ENCODE data around the gene WSB2. TPM values are rescaled to one million over a fixed set of nuclear protein-coding genes. Genes with fewer than 3 reads are reported as not detected.
A peak's percentile ranks its signal among the peaks of the same experiment; 100 is the strongest.

The WSB2 gene
- total RNA-seq, 1 experiment from 2014 or later, result 193 TPM

DNA sequence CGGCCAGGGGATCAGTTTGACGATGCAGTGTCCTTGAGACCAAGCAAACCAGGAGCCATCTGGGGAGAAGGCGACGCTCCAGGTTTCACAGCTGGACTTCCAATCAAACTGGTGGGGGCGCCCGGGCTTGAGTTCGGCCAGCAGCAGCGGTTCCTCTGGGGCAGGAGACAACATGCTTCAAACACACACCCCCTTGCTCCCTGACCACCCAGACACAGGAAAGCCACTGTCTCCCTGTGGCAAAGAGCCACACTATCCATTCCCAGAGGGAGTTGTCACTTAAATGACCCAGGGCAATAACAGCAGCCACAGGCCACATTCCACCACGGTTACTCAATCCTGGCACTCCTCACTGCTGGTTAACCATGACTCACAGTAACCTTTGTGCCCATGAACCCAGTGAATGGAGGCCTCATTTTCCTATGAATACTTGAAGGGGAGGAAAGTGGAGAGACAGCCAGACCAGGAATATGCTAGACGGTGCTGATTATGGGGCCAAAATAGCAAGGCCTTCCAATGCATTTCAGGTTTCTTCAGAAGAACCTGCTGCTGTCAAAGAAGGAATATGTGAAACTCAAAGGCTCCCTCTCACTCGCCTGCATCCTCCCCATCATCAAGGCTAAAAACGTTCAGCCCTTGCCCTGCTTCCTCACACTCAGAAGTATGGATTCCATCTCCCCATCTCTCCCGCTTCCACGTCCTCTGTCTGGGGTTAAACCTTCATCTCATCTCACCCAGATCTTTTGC, 8.5 kb downstream of the WSB2 start:
- H3K27ac ChIP-seq (ENCODE audit: low read length), result peak overlapping the region; percentile 98
- TF ChIP-seq, protein P1, sequence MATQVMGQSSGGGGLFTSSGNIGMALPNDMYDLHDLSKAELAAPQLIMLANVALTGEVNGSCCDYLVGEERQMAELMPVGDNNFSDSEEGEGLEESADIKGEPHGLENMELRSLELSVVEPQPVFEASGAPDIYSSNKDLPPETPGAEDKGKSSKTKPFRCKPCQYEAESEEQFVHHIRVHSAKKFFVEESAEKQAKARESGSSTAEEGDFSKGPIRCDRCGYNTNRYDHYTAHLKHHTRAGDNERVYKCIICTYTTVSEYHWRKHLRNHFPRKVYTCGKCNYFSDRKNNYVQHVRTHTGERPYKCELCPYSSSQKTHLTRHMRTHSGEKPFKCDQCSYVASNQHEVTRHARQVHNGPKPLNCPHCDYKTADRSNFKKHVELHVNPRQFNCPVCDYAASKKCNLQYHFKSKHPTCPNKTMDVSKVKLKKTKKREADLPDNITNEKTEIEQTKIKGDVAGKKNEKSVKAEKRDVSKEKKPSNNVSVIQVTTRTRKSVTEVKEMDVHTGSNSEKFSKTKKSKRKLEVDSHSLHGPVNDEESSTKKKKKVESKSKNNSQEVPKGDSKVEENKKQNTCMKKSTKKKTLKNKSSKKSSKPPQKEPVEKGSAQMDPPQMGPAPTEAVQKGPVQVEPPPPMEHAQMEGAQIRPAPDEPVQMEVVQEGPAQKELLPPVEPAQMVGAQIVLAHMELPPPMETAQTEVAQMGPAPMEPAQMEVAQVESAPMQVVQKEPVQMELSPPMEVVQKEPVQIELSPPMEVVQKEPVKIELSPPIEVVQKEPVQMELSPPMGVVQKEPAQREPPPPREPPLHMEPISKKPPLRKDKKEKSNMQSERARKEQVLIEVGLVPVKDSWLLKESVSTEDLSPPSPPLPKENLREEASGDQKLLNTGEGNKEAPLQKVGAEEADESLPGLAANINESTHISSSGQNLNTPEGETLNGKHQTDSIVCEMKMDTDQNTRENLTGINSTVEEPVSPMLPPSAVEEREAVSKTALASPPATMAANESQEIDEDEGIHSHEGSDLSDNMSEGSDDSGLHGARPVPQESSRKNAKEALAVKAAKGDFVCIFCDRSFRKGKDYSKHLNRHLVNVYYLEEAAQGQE (IDR thresholded peaks at IDR 0.05; ENCODE audit: insufficient read depth in 1 of 2, low read depth in 2 of 2, low read length in 1 of 2), result 0 out of 4 replicates have a peak, but pooled peaks of 1 of the 2 experiments have one; percentile 33
- TF ChIP-seq TCF7L2 (IDR thresholded peaks at IDR 0.05; ENCODE audit: low read depth, low read length) (peak; percentile 67), POLR2AphosphoS5 (IDR thresholded peaks at IDR 0.05; ENCODE audit: low read depth, low read length) (peak; percentile 96), SIN3A (IDR thresholded peaks at IDR 0.05; ENCODE audit: borderline replicate concordance, insufficient read depth, low read depth, low read length) (peak; percentile 81; the same call in 1 of the 2 replicates)
- TF ChIP-seq, protein P2, sequence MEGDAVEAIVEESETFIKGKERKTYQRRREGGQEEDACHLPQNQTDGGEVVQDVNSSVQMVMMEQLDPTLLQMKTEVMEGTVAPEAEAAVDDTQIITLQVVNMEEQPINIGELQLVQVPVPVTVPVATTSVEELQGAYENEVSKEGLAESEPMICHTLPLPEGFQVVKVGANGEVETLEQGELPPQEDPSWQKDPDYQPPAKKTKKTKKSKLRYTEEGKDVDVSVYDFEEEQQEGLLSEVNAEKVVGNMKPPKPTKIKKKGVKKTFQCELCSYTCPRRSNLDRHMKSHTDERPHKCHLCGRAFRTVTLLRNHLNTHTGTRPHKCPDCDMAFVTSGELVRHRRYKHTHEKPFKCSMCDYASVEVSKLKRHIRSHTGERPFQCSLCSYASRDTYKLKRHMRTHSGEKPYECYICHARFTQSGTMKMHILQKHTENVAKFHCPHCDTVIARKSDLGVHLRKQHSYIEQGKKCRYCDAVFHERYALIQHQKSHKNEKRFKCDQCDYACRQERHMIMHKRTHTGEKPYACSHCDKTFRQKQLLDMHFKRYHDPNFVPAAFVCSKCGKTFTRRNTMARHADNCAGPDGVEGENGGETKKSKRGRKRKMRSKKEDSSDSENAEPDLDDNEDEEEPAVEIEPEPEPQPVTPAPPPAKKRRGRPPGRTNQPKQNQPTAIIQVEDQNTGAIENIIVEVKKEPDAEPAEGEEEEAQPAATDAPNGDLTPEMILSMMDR (IDR thresholded peaks at IDR 0.05), result no peak
- ATAC-seq, result peak; percentile 94
- BruUV-seq (replicated peaks), result no TSS peak
- intact Hi-C loops (cut with micrococcal nuclease; ENCODE audit: unreplicated experiment), result no loop called here
- H3K4me3 ChIP-seq (ENCODE audit: low read depth in 2 of 2, low read length in 2 of 2), result peak overlapping the region in 1 of 2 experiments; percentile 26; a peak in 3 of 4 replicates
- no peaks in the 10 kb centered on the region for H3K9me3 ChIP-seq (ENCODE audit: control insufficient read depth, insufficient read depth, low read depth, low read length)
- peak; percentile 96 for DNase-seq (ENCODE audit: low read depth, low spot score)
- peaks cover 67% of the 10 kb centered on the region for H3K4me1 ChIP-seq (ENCODE audit: control insufficient read depth, insufficient read depth, low read length)
- no peaks in the 10 kb centered on the region for H3K27me3 ChIP-seq (ENCODE audit: control insufficient read depth, insufficient read depth, low read length)
- H3K36me3 ChIP-seq (ENCODE audit: control insufficient read depth, insufficient read depth, low read length), result peaks cover 10% of the 10 kb centered on the region; the same call in 1 of the 2 replicates
- CTCF ChIA-PET, result no interaction called here
- POLR2A ChIA-PET, result no interaction called here
- in situ Hi-C loops (cut with HindIII; ENCODE audit: low pct_unique_long_range_greater_than_20kb, low sequenced_read_pairs), result no loop called here

DNA sequence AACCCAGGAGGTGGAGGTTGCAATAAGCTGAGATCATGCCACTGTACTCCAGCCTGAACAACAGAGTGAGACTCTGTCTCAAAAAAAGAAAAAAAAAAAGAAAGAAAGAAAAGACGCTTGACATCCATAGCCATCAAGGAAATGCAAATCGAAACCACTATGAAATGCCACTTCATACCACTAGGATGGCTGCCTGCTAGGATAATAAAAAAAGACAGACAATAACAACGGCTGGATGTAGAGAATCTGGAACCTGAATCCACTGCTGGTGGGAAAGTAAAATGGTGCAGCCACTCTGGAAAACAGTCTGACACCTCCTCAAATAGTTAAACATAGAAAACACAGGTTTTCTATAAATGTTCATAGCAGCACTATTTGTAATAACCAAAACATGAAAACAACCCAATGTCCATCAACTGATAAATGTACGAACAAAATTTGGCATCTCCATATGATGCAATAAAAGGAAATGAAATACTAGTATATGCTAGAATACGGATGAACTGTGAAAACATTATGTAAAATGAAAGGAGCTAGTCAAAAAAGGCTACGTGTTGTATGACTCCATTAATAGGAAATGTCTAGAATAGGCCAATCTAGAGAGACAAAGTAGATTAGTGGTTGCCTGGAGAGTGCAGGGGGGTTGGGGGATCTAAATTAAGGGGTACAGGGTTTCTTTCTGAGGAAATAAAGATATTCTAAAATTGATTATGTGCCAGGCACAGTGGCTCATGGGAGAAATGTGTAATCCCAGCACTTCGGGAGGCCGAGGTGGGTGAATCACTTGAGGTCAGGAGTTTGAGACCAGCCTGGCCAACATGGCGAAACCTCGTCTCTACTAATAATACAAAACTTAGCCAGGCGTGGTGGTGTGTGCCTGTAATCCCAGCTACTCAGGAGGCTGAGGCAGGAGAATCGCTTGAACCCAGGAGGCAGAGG, 9.7 kb downstream of the WSB2 start:
- H3K27ac ChIP-seq (ENCODE audit: low read length), result peak overlapping the region; percentile 98
- no peaks in the 10 kb centered on the region for H3K9me3 ChIP-seq (ENCODE audit: control insufficient read depth, insufficient read depth, low read depth, low read length)
- ATAC-seq, result no peak
- peaks cover 10% of the 10 kb centered on the region; the same call in 1 of the 2 replicates for H3K36me3 ChIP-seq (ENCODE audit: control insufficient read depth, insufficient read depth, low read length)
- ChIA-PET CTCF (no interaction called here), POLR2A (interaction anchor here (0.7 kb wide), 1 partner anchor 16 kb away, joined by 4 read pairs; no protein-coding TSS in a partner anchor)
- H3K4me3 ChIP-seq (ENCODE audit: low read depth in 2 of 2, low read length in 2 of 2), result no peak overlapping the region
- no TSS peak for BruUV-seq (replicated peaks)
- no peak for TF ChIP-seq POLR2AphosphoS5 (IDR thresholded peaks at IDR 0.05; ENCODE audit: low read depth, low read length)
- in situ Hi-C loops (cut with HindIII; ENCODE audit: low pct_unique_long_range_greater_than_20kb, low sequenced_read_pairs) (no loop called here), intact Hi-C loops (cut with micrococcal nuclease; ENCODE audit: unreplicated experiment) (no loop called here)
- peaks cover 56% of the 10 kb centered on the region for H3K4me1 ChIP-seq (ENCODE audit: control insufficient read depth, insufficient read depth, low read length)
- DNase-seq (ENCODE audit: low read depth, low spot score), result no peak
- H3K27me3 ChIP-seq (ENCODE audit: control insufficient read depth, insufficient read depth, low read length), result no peaks in the 10 kb centered on the region
